22Rv1 (cell line): ENCODE results near the gene CROCC2.

Experiments
- ZFX ChIP-seq: fragments of 450-650 bp; IDR thresholded peaks from 2 replicates; pipeline ENCODE4 v1.6.1; 2017; ENCODE audit warnings: antibody characterized with exemption, borderline replicate concordance
- TF ChIP-seq, protein P1 (sequence below): fragments of 450-650 bp; IDR thresholded peaks from 2 replicates; pipeline ENCODE4 v1.5.1; 2017; ENCODE audit warnings: mild to moderate bottlenecking

- TF ChIP-seq, protein P1, sequence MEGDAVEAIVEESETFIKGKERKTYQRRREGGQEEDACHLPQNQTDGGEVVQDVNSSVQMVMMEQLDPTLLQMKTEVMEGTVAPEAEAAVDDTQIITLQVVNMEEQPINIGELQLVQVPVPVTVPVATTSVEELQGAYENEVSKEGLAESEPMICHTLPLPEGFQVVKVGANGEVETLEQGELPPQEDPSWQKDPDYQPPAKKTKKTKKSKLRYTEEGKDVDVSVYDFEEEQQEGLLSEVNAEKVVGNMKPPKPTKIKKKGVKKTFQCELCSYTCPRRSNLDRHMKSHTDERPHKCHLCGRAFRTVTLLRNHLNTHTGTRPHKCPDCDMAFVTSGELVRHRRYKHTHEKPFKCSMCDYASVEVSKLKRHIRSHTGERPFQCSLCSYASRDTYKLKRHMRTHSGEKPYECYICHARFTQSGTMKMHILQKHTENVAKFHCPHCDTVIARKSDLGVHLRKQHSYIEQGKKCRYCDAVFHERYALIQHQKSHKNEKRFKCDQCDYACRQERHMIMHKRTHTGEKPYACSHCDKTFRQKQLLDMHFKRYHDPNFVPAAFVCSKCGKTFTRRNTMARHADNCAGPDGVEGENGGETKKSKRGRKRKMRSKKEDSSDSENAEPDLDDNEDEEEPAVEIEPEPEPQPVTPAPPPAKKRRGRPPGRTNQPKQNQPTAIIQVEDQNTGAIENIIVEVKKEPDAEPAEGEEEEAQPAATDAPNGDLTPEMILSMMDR = no peak
- no peak for TF ChIP-seq ZFX
These were observed 94.7 kb downstream of the CROCC2 start for GRCh38 chr2:241000831-241001321.
